AG04449 (cell line): Measurements from ENCODE around the gene TCP1.
"Not testable (repeated sequence)": the region's sequence is repeated elsewhere in the genome, so short reads cannot be mapped to it uniquely, and the experiment has no call there.

Experiments used
- CTCF ChIA-PET: fragments of 350-600 bp; formaldehyde crosslinking; extraction: SDS; loops from one replicate; lab custom pipeline; 2021; ENCODE audit warnings: antibody characterized with exemption; lab: Yijun Ruan, JAX
- POLR2A ChIA-PET: fragments of 400-600, 350-600 bp; formaldehyde crosslinking; extraction: SDS; loops from one replicate; lab custom pipeline; 2020; ENCODE audit warnings: antibody characterized with exemption, inconsistent platforms; lab: Yijun Ruan, JAX
- DNase-seq: peaks from one replicate; pipeline ENCODE4 v3.0.0-alpha.2; 2010; ENCODE audit warnings: low read depth, low spot score
- H3K4me3 ChIP-seq: 2 replicates; pipeline ENCODE4 v1.5.1; 2011; ENCODE audit warnings: low read depth, mild to moderate bottlenecking, control low read depth, low read length
- TF ChIP-seq, protein P1 (sequence below): IDR thresholded peaks from one replicate; pipeline ENCODE4 v1.5.1; 2011; ENCODE audit warnings: mild to moderate bottlenecking, moderate library complexity, low read length, control low read depth, inconsistent platforms; ENCODE audit not compliant: insufficient read depth; ENCODE audit errors: missing control alignments

TCP1 gene

DNA sequence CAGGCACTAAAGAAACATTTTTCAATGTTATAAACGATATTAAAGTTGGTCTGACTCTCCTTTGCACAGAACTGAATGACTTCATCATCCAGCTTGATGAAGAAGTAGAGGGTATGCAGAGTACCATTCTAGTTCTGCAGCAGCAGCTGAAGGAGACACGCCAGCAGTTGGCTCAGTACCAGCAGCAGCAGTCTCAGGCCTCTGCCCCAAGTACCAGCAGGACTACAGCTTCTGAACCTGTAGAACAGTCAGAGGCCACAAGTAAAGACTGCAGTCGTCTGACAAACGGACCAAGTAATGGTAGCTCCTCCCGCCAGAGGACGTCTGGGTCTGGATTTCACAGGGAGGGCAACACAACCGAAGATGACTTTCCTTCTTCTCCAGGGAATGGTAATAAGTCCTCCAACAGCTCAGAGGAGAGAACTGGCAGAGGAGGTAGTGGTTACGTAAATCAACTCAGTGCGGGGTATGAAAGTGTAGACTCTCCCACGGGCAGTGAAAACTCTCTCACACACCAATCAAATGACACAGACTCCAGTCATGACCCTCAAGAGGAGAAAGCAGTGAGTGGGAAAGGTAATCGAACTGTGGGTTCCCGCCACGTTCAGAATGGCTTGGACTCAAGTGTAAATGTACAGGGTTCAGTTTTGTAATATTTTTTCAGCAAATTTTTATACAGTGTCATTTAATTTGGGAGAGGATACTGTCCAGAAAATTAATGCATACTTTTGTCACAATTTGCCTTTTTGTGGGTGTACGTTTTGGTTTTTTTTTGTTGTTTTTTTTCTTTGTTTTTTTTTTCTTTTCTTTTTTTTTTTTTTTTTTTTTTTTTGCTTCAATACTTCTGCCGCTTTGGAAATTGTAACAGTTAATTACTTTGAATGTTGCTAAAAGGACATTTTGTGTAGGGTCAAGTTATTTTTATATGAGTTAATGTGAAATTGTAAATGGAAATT is 34.2 kb downstream of the TCP1 start:
- no peak overlapping the region for H3K4me3 ChIP-seq
- DNase-seq: no peak
- TF ChIP-seq, protein P1, sequence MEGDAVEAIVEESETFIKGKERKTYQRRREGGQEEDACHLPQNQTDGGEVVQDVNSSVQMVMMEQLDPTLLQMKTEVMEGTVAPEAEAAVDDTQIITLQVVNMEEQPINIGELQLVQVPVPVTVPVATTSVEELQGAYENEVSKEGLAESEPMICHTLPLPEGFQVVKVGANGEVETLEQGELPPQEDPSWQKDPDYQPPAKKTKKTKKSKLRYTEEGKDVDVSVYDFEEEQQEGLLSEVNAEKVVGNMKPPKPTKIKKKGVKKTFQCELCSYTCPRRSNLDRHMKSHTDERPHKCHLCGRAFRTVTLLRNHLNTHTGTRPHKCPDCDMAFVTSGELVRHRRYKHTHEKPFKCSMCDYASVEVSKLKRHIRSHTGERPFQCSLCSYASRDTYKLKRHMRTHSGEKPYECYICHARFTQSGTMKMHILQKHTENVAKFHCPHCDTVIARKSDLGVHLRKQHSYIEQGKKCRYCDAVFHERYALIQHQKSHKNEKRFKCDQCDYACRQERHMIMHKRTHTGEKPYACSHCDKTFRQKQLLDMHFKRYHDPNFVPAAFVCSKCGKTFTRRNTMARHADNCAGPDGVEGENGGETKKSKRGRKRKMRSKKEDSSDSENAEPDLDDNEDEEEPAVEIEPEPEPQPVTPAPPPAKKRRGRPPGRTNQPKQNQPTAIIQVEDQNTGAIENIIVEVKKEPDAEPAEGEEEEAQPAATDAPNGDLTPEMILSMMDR: no peak
- CTCF ChIA-PET: no interaction called here
- POLR2A ChIA-PET: no interaction called here

DNA sequence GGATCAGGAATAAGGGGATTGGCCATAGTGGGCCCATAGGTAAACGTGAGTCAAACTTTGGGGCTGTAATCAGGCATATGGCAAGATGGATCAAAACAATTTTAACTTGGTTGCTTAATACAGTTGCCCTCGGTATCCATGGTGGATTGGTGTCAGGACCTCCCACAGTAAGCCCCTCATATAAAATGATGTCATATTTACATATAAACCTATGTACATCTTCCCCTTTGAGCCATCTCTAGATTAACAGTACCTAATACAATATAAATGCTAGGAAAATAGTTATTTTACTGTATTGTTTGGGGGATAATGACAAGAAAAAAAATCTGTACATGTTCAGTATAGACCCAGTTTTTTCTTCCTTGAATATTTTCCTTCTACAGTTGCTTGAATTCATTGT is 35.0 kb downstream of the TCP1 start:
- DNase-seq: no peak
- TF ChIP-seq, protein P1: no peak
- no peak overlapping the region for H3K4me3 ChIP-seq
- CTCF ChIA-PET: no interaction called here
- POLR2A ChIA-PET: no interaction called here

DNA sequence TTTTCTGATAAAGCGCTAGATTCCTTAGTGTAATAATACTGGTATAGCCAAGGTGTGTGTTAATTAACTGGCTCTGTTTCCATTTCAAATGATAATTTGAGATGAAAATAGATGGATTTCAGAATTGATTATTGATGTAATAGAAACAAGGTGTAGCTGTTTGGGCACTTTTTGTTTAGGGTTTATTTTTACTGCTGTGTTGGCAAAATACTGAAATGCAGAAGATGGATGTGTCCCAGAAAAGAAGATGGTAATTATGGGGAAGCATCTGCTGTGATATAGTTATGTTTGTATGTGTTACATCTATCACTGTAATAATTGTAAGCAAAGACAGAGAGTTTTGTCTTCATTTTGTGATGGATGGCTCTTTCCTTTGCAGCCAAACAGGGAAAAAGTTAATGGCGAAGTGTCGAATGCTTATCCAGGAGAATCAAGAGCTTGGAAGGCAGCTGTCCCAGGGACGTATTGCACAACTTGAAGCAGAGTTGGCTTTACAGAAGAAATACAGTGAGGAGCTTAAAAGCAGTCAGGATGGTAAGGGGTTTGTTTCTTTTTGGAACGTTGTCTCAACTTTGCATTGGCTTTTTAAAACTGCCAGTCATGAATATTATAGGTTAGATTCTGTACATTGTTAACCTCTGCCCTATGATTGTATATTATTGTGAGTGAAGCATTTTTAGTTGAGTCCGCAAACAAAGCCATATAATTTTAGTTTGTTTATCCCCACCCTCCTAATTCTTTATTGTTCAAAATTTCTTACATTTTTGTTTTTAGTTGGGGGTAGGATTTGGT is 36.1 kb downstream of the TCP1 start:
- TF ChIP-seq, protein P1: no peak
- no peak for DNase-seq
- POLR2A ChIA-PET: no interaction called here
- H3K4me3 ChIP-seq: no peak overlapping the region
- CTCF ChIA-PET: no interaction called here

DNA sequence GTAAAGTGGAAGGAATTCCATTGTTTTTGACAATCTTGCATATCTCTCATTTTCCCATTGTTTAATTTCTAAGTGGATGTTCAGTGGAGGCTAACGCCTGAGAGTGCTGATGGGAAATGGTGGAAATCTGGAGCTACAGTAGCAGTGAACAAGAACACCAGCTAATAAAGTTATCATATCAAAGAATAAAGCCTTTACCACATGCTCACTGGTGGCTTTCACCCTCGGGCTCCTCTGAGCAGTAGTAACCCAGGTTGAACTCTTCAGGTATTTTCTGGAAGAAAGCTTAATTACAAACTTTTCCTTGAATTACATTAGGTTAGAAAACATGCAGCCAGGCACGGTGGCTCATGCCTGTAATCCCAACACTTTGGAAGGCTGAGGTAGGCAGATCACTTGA is 38.0 kb downstream of the TCP1 start:
- DNase-seq: no peak
- TF ChIP-seq, protein P1: no peak
- POLR2A ChIA-PET: no interaction called here
- no peak overlapping the region for H3K4me3 ChIP-seq
- CTCF ChIA-PET: interaction anchor here (0.6 to 1.5 kb wide), 2 partner anchors 31 to 60 kb away, joined by 3 to 4 read pairs; no protein-coding TSS in a partner anchor

DNA sequence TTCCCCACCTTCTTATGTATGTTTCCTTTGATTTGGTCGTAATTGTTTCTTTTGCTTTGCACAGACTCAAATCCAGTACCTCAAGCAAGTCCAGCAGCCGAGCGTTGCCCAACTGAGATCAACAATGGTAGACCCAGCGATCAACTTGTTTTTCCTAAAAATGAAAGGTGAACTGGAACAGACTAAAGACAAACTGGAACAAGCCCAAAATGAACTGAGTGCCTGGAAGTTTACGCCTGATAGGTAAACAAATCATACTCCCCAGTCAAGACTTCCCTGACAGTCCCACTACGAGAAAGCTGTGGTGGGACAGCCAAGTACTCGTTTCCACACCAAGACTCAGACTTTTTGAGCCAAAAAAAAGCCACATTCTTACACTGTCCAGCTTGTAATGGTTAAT is 41.3 kb downstream of the TCP1 start:
- CTCF ChIA-PET: interaction anchor here (0.7 kb wide), 1 partner anchor 12 kb away, joined by 4 read pairs; no protein-coding TSS in a partner anchor
- H3K4me3 ChIP-seq, DNase-seq, POLR2A ChIA-PET: not testable (repeated sequence)

DNA sequence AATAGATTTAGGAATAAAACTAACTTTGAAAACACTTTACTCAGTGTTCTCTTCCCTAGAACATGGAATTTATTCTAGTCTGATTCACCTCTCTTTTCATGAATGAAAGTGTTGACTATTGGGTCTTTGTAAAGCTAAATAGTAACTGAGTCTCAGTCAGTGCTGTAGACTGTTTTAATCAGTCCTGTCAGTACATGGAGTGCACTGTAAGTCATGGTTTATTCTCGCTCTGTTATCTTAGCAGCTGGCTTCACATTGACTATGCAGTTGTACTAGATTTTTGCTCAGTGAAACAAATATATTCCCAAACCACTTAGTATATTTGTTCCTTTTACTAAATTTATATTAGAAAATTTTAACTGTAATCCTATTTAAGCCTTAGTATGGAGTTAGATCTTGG is 42.6 kb downstream of the TCP1 start:
- no peak for DNase-seq
- ChIA-PET CTCF (interaction anchor here (0.8 kb wide), 1 partner anchor 14 kb away, joined by 3 read pairs; no protein-coding TSS in a partner anchor), POLR2A (no interaction called here)
- TF ChIP-seq, protein P1: no peak
- H3K4me3 ChIP-seq: no peak overlapping the region
